Mesothelial cell of epicardium (in vitro differentiated cells): ENCODE measurements around the gene STRADA. TPM values are rescaled to one million over a fixed set of nuclear protein-coding genes. Genes with fewer than 3 reads are reported as not detected.
A peak's percentile ranks its signal among the peaks of the same experiment; 100 is the strongest.

Experiments
- DNase-seq, 2 experiments: peaks; one replicate each; pipeline ENCODE4 v3.0.0; 2021; ENCODE audit warnings: low spot score in 2 of 2; ENCODE audit not compliant: unreplicated experiment in 2 of 2
- H3K27ac Mint-ChIP-seq: 2 replicates; pipeline ENCODE4 v1.8.0; 2021; ENCODE audit warnings: mixed read lengths
- H3K27me3 Mint-ChIP-seq: 2 replicates; pipeline ENCODE4 v1.8.0; 2021; ENCODE audit warnings: low read depth, mixed read lengths
- H3K36me3 Mint-ChIP-seq: 2 replicates; pipeline ENCODE4 v1.8.0; 2021; ENCODE audit warnings: mixed read lengths
- H3K4me1 Mint-ChIP-seq: 2 replicates; pipeline ENCODE4 v1.8.0; 2021; ENCODE audit warnings: mixed read lengths
- H3K4me3 Mint-ChIP-seq: 2 replicates; pipeline ENCODE4 v1.8.0; 2021; ENCODE audit warnings: mild to moderate bottlenecking, moderate library complexity, mixed read lengths
- H3K9me3 Mint-ChIP-seq: 2 replicates; pipeline ENCODE4 v1.8.0; 2021; ENCODE audit warnings: mixed read lengths
- total RNA-seq: library from RNA; stranded (reverse); gene quantifications from 3 replicates; pipeline ENCODE4 v1.2.1, GENCODE V29; 2021
- TF ChIP-seq, protein P1 (sequence below): fragments of 200-600 bp; sonication (generic); IDR thresholded peaks from one replicate; pipeline ENCODE4 v1.5.0; 2021; ENCODE audit warnings: antibody characterized with exemption; ENCODE audit not compliant: unreplicated experiment

Gene STRADA
- total RNA-seq, 1 donor from 2014 or later, result 62.9 TPM

DNA sequence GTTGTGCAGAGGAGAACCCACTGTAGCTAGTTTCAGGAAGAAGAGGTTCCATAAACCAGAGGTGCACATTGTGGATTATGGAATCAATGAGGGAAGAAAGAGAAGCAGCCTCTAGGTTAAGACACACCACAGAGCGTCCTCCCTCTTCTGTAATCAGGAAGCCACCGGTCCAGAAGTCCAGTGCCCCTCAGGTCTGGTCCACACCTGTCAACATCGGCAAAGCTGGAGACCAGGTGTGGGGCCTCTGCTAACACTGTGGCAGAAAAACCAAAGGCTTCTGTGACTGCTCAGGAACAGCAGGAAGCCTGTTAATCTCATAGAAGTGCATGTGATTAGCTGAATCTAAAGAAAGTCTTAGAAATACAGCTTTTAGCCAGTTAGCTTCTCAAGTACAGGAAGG is 65.0 kb downstream of the STRADA start:
- TF ChIP-seq, protein P1, sequence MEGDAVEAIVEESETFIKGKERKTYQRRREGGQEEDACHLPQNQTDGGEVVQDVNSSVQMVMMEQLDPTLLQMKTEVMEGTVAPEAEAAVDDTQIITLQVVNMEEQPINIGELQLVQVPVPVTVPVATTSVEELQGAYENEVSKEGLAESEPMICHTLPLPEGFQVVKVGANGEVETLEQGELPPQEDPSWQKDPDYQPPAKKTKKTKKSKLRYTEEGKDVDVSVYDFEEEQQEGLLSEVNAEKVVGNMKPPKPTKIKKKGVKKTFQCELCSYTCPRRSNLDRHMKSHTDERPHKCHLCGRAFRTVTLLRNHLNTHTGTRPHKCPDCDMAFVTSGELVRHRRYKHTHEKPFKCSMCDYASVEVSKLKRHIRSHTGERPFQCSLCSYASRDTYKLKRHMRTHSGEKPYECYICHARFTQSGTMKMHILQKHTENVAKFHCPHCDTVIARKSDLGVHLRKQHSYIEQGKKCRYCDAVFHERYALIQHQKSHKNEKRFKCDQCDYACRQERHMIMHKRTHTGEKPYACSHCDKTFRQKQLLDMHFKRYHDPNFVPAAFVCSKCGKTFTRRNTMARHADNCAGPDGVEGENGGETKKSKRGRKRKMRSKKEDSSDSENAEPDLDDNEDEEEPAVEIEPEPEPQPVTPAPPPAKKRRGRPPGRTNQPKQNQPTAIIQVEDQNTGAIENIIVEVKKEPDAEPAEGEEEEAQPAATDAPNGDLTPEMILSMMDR, result no peak
- Mint-ChIP-seq H3K36me3 (no peaks in the 10 kb centered on the region), H3K4me1 (peaks cover 47% of the 10 kb centered on the region), H3K27me3 (no peaks in the 10 kb centered on the region), H3K27ac (peak overlapping the region; percentile 94), H3K9me3 (no peaks in the 10 kb centered on the region), H3K4me3 (no peak overlapping the region)
- no peak for DNase-seq

DNA sequence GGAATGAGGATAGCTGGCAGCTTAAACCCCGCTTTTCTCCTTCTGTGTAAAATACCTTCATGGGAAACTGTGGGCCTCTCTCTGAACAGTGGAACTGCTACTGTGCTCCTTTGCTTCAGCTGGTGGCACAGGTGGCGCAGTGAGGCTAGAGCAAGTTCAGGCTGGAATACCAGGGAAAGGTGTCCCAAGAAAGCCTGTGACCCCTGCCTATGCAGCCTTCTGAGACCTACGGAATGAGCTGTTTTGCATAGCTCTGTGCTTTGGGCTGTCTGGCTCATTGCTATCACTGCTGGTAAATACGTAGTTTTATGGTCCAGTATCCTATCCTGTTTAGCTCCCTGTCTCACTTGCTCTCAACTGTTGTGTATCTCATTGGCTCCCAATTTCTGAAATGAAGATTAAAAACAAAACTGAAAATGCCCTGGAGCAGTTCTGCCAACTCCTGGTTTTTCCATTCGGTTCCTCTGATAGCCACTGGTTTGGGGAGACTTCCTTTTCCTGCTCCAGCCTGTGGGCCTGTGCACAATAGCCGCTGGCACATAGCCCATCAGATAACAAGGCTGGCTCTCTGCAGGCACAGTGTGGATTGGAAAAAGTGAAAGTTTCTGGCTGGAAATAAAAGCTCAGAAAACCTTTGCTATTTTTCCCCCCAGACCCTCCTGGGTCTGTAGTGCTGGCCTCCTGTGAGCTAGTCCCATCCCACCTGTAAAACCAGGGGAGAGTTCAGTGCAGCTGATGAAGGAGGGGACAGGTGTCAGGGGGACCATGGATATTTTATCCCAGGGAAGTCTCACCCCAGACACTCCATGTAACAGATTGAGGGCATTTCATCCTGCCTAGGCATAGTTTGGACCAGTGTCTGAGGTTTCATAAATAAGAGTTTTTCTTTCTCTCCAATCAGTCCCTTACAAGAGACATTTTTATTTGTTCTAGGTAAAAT is 65.7 kb downstream of the STRADA start:
- TF ChIP-seq, protein P1, result no peak
- DNase-seq, result peak; percentile 61 to 74
- no peaks in the 10 kb centered on the region for H3K27me3 Mint-ChIP-seq
- no peak overlapping the region for H3K4me3 Mint-ChIP-seq
- no peaks in the 10 kb centered on the region for H3K9me3 Mint-ChIP-seq
- H3K36me3 Mint-ChIP-seq, result peaks cover under 1% of the 10 kb centered on the region
- H3K27ac Mint-ChIP-seq, result peak overlapping the region; percentile 94
- peaks cover 44% of the 10 kb centered on the region for H3K4me1 Mint-ChIP-seq

DNA sequence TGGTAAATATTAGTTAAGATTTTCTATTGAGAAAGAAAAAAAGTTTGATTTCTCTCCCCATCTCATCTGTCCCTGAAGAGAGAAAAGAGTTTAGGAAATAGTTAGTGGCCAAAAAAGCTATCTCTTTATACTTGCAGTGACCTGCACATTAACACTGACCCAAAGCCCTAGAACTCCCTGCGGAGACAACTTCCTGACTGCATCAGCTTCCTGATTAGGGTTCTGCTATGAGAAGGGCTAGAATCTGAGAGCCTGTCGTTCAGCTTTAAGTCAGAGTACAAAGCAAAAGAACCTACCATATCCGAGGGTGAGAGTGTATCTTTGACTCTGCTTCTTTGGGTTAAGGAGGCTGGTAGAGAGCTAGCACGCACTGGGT is 66.4 kb downstream of the STRADA start:
- Mint-ChIP-seq H3K27me3 (no peaks in the 10 kb centered on the region), H3K4me1 (peaks cover 39% of the 10 kb centered on the region), H3K27ac (peak overlapping the region; percentile 94), H3K4me3 (no peak overlapping the region), H3K9me3 (no peaks in the 10 kb centered on the region), H3K36me3 (peaks cover 5% of the 10 kb centered on the region)
- TF ChIP-seq, protein P1, result no peak
- no peak for DNase-seq

DNA sequence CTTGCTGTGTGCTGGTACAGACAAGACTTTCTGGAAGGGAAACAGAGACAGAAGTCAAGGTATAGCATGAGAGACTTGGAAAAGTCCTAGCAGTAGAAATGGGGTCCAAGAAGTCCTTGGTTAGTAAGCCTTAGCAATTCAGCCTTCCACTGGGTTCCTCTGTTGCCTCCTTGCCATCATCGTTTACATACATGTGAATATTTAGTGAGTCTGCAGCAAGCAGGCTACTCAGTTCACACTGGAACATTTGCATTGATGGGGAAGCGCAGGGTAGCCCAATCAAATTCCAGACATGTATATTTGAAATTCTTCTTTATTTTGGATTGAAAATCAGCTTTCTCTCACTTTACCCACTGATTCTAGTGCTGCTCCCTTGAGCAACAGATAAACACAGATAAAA is 68.7 kb downstream of the STRADA start:
- no peak overlapping the region for H3K27ac Mint-ChIP-seq
- H3K9me3 Mint-ChIP-seq, result no peaks in the 10 kb centered on the region
- H3K36me3 Mint-ChIP-seq, result peaks cover 7% of the 10 kb centered on the region
- no peak for DNase-seq
- H3K27me3 Mint-ChIP-seq, result no peaks in the 10 kb centered on the region
- H3K4me3 Mint-ChIP-seq, result no peak overlapping the region
- TF ChIP-seq, protein P1, result no peak
- peaks cover 33% of the 10 kb centered on the region for H3K4me1 Mint-ChIP-seq

DNA sequence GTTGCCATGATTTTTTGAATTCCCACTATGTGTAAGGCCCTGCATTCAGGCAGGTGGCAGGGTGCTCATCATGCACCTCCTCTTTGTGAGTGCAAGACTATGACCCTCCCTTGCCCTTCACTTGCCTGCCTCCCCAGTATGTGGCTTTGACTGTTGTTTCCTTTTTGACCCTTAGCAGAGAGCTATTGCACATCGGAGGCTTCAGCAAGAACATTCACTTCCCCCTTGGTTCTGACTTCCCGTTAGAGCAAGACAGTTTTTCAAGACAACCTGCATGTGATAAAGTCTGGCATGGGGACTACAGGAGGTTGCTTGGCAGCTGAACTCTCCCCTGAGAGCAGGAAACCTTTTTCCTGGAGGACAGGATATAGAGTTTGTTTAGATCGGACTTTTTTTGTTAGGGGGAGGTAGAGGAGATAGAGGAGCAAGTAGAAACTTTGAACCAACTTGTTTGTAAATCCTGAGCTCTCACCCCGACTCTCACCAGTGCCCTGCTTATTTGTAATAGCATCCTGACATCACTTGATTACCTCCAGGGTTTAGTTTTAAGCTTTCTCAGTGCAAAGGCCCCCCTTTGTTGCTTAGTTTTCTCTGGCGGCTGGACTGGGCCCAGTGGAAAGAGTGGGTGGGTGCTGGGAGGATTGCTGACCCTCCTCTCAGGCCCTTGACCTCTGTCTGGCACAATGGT is 75.9 kb downstream of the STRADA start:
- H3K36me3 Mint-ChIP-seq, result peaks cover 22% of the 10 kb centered on the region
- H3K9me3 Mint-ChIP-seq, result no peaks in the 10 kb centered on the region

More for the DNA sequence above, 75.9 kb downstream of the STRADA start:
- no peak for DNase-seq
- H3K27me3 Mint-ChIP-seq, result no peaks in the 10 kb centered on the region
- H3K4me3 Mint-ChIP-seq, result no peak overlapping the region
- no peaks in the 10 kb centered on the region for H3K4me1 Mint-ChIP-seq
- H3K27ac Mint-ChIP-seq, result no peak overlapping the region
- TF ChIP-seq, protein P1, result no peak
